Activated T-helper 2 cell treated with anti-CD3 and anti-CD28 coated beads, Interferon-gamma antibody, Interleukin-2, Interleukin-4, amounts not matched to agents 10 μg/mL and 5 μg/mL and 100 μg/mL, durations not matched to agents 14 hours and 24 hours and 36 hours (primary cell): ENCODE measurements around the gene POU2F1. TPM values are rescaled to one million over a fixed set of nuclear protein-coding genes. Genes with fewer than 3 reads are reported as not detected.

Source experiments
- DNase-seq: peaks from one replicate; pipeline ENCODE4 v3.0.0; 2021; ENCODE audit warnings: low spot score
- H3K27ac Mint-ChIP-seq: one replicate; pipeline ENCODE4 v1.8.0; 2021; ENCODE audit warnings: mixed read lengths
- H3K27me3 Mint-ChIP-seq: one replicate; pipeline ENCODE4 v1.8.0; 2021; ENCODE audit warnings: low read depth, mixed read lengths
- H3K36me3 Mint-ChIP-seq: one replicate; pipeline ENCODE4 v1.8.0; 2021; ENCODE audit warnings: low read depth, mixed read lengths
- H3K4me1 Mint-ChIP-seq: one replicate; pipeline ENCODE4 v1.8.0; 2021; ENCODE audit warnings: low read depth, mixed read lengths
- H3K4me3 Mint-ChIP-seq: one replicate; pipeline ENCODE4 v1.8.0; 2021; ENCODE audit warnings: low read depth, mild to moderate bottlenecking, moderate library complexity, mixed read lengths
- H3K9me3 Mint-ChIP-seq: one replicate; pipeline ENCODE4 v1.8.0; 2021; ENCODE audit warnings: mixed read lengths
- intact Hi-C: fragments of 100-400 bp; cut with micrococcal nuclease; formaldehyde crosslinking; loops from one replicate; pipeline ENCODE4 v1.15.1; 2023
- total RNA-seq: library from RNA; stranded (reverse); gene quantifications from 2 replicates; pipeline ENCODE4 v1.2.3, GENCODE V29; 2022

POU2F1 gene
- total RNA-seq, 1 donor from 2014 or later = 21.9 TPM

DNA sequence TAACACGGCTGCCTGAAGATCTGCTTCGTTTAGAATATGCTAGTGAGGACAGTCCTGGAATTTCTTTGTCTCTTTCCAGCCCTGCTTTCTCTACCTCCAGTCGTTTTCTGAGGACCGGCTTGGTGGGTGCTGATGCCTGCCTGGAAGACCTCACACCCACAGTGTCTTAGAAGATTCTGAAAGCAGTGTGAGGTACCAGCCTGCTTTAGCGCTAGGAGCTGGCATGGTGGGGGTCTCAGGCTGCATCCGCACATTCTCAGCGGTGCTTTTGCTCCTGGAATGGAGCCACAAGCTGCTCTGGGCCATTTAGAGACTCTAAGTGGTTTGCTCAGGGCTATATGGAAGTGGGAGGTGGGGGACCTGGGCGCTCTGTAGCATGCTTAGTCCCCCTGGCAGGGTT is 236.2 kb downstream of the POU2F1 start:
- DNase-seq = no peak
- Mint-ChIP-seq H3K9me3 (no peaks in the 10 kb centered on the region), H3K27ac (peak overlapping the region; percentile 72), H3K4me3 (no peak overlapping the region), H3K4me1 (peaks cover 44% of the 10 kb centered on the region), H3K27me3 (no peaks in the 10 kb centered on the region), H3K36me3 (peaks cover 60% of the 10 kb centered on the region)
- intact Hi-C loops = loop anchor here (1.0 to 5.0 kb wide), 4 partner anchors 10 to 170 kb away; no protein-coding TSS in a partner anchor

DNA sequence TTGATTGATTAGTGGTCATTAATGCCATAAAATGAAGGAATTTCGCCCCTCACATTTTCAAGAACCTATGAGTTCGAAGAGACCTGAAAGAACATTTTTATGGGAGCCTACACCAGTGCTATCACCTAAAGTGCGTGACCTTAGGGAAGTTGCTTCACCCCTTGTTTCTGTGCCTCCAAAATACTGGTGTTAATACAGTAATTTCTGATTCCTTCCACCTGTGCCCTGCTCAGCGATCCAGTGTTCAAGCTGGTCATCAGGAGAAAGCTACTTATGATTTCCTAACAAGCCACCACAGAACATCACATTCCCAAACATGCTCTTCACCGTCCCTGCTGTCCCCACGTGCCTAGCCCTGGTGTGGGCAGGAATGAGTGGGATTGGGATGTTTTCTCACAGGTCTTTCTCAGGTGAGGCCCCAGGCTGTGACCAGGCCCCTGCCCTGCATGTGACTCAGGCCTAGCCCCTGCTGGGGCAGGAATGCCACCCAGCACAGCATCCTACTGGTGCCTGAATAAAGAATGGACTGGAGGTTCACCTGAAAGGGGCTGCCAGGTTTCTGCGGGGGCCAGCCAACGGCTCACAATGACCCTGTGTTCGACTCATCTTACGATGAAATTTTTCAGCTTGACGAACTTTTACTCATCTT is 237.4 kb downstream of the POU2F1 start:
- Mint-ChIP-seq H3K36me3 (peaks cover 55% of the 10 kb centered on the region), H3K4me1 (peaks cover 40% of the 10 kb centered on the region), H3K4me3 (no peak overlapping the region), H3K27me3 (no peaks in the 10 kb centered on the region), H3K9me3 (no peaks in the 10 kb centered on the region), H3K27ac (no peak overlapping the region)
- intact Hi-C loops = loop anchor here (5.0 kb wide), 1 partner anchor 169 kb away; no protein-coding TSS in a partner anchor
- no peak for DNase-seq

DNA sequence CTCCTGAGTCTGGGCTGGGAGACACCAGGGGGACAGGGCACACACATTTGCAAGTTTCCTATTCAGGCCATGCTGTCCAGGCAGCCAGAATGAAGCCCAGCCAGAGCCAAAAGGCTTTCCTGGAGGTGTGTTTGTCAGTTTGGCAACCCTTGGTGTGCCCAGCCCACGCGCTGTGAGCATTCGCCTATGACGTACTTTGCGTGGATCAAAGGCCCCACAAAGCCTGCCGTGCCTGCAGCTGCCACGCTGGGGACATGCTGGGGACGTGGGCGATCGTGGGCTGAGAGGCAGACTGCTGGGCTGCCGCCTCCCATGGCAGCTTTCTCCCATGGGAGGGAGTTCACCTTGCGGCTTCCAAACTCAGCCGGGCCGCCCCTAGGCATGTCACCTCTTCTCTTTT is 240.2 kb downstream of the POU2F1 start:
- Mint-ChIP-seq H3K36me3 (peaks cover 70% of the 10 kb centered on the region), H3K4me1 (peaks cover 38% of the 10 kb centered on the region), H3K27ac (no peak overlapping the region), H3K27me3 (no peaks in the 10 kb centered on the region), H3K4me3 (no peak overlapping the region), H3K9me3 (no peaks in the 10 kb centered on the region)
- no peak for DNase-seq
- intact Hi-C loops = no loop called here

- H3K9me3 Mint-ChIP-seq = no peaks in the 10 kb centered on the region
- H3K27ac Mint-ChIP-seq = no peak overlapping the region
- no peak for DNase-seq
- H3K4me1 Mint-ChIP-seq = peaks cover 27% of the 10 kb centered on the region
- H3K4me3 Mint-ChIP-seq = no peak overlapping the region
- peaks cover 67% of the 10 kb centered on the region for H3K36me3 Mint-ChIP-seq
- H3K27me3 Mint-ChIP-seq = no peaks in the 10 kb centered on the region
- intact Hi-C loops = no loop called here
Measured at GRCh38 chr1:167462341-167462740, 241.7 kb downstream of the POU2F1 start.

- no peaks in the 10 kb centered on the region for H3K9me3 Mint-ChIP-seq
- H3K27me3 Mint-ChIP-seq = no peaks in the 10 kb centered on the region
- H3K4me1 Mint-ChIP-seq = peaks cover 23% of the 10 kb centered on the region
- no peak overlapping the region for H3K27ac Mint-ChIP-seq
- intact Hi-C loops = no loop called here
- DNase-seq = no peak
- H3K36me3 Mint-ChIP-seq = peaks cover 64% of the 10 kb centered on the region
- H3K4me3 Mint-ChIP-seq = no peak overlapping the region
Measured at GRCh38 chr1:167463080-167463479, 242.4 kb downstream of the POU2F1 start.

- peaks cover 65% of the 10 kb centered on the region for H3K36me3 Mint-ChIP-seq
- H3K4me1 Mint-ChIP-seq = peaks cover 29% of the 10 kb centered on the region
- DNase-seq = no peak
- no peaks in the 10 kb centered on the region for H3K27me3 Mint-ChIP-seq
- no peaks in the 10 kb centered on the region for H3K9me3 Mint-ChIP-seq
- no peak overlapping the region for H3K4me3 Mint-ChIP-seq
- intact Hi-C loops = no loop called here
- no peak overlapping the region for H3K27ac Mint-ChIP-seq
Measured at GRCh38 chr1:167463875-167464575, 243.3 kb downstream of the POU2F1 start.

GRCh38 chr1:167465018-167465417 is 244.3 kb downstream of the POU2F1 start:
- H3K36me3 Mint-ChIP-seq = peaks cover 68% of the 10 kb centered on the region
- no peaks in the 10 kb centered on the region for H3K27me3 Mint-ChIP-seq
- intact Hi-C loops = no loop called here
- H3K9me3 Mint-ChIP-seq = no peaks in the 10 kb centered on the region
- H3K4me1 Mint-ChIP-seq = peaks cover 34% of the 10 kb centered on the region
- no peak overlapping the region for H3K27ac Mint-ChIP-seq
- H3K4me3 Mint-ChIP-seq = no peak overlapping the region
- no peak for DNase-seq

- Mint-ChIP-seq H3K9me3 (no peaks in the 10 kb centered on the region), H3K27me3 (no peaks in the 10 kb centered on the region), H3K4me3 (no peak overlapping the region), H3K36me3 (peaks cover 65% of the 10 kb centered on the region), H3K4me1 (peaks cover 34% of the 10 kb centered on the region), H3K27ac (no peak overlapping the region)
- intact Hi-C loops = no loop called here
- no peak for DNase-seq
Measured at GRCh38 chr1:167465743-167466142, 245.1 kb downstream of the POU2F1 start.

- H3K9me3 Mint-ChIP-seq = no peaks in the 10 kb centered on the region
- no peaks in the 10 kb centered on the region for H3K27me3 Mint-ChIP-seq
- no peak overlapping the region for H3K27ac Mint-ChIP-seq
- H3K4me1 Mint-ChIP-seq = peaks cover 33% of the 10 kb centered on the region
- H3K4me3 Mint-ChIP-seq = no peak overlapping the region
- intact Hi-C loops = no loop called here
- H3K36me3 Mint-ChIP-seq = peaks cover 57% of the 10 kb centered on the region
- no peak for DNase-seq
Measured at GRCh38 chr1:167467126-167467710, 246.5 kb downstream of the POU2F1 start.

- Mint-ChIP-seq H3K9me3 (no peaks in the 10 kb centered on the region), H3K27ac (no peak overlapping the region), H3K36me3 (peaks cover 57% of the 10 kb centered on the region), H3K4me1 (peaks cover 37% of the 10 kb centered on the region), H3K4me3 (no peak overlapping the region), H3K27me3 (no peaks in the 10 kb centered on the region)
- no peak for DNase-seq
- intact Hi-C loops = no loop called here
Measured at GRCh38 chr1:167467752-167468151, 247.1 kb downstream of the POU2F1 start.

DNA sequence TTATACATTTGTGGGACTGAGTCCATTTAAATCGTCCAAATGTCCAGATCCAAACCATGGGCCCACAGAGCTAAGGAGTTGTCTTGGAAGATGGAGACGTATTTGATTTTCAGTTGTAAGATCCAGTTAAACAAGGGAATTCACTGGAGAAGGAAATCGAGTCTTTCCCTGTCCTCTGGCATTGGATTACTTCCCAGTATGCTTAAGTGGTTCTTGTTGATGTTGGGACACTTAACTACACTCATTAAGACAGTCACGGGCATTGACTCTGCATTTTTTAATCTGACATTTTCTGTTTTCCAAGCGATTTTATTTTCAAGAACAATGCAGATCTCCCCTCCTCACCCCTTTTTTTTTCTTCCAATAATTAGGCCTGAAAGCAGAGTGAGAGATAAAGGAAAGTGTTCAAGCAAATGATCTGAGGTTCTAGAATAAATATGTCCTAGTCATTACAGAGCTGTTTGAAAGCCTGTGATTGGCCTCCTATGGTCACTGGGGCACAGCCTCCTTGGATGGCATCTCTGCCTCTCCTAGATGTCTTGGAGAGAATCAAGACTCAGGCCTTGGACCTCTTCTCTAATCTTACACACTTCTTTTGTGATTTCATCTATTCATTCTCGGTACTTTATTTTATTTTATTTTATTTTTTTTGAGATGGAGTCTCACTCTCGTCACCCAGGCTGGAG is 248.7 kb downstream of the POU2F1 start:
- intact Hi-C loops = no loop called here
- DNase-seq = no peak
- Mint-ChIP-seq H3K4me1 (peaks cover 51% of the 10 kb centered on the region), H3K4me3 (no peak overlapping the region), H3K9me3 (no peaks in the 10 kb centered on the region), H3K27ac (no peak overlapping the region), H3K36me3 (peaks cover 55% of the 10 kb centered on the region), H3K27me3 (no peaks in the 10 kb centered on the region)

DNA sequence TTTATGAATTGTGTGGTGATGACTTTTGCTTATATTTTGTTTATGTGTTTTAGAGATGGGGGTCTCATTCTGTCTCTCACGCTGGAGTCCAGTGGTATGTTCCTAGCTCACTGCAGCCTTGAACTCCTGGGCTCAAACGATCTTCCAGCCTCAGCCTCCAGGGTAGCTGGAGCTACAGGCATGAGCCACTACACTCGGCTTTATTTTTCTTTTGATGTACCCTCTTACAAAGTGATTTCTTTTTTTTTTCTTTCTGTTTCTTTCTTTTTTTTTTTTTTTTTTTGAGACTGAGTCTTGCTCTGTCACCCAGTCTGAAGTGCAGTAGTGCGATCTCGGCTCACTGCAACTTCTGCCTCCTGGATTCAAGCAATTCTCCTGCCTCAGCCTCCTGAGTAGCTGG is 250.9 kb downstream of the POU2F1 start:
- Mint-ChIP-seq H3K4me3 (no peak overlapping the region), H3K36me3 (peaks cover 56% of the 10 kb centered on the region), H3K27ac (no peak overlapping the region), H3K9me3 (peaks cover 6% of the 10 kb centered on the region), H3K27me3 (no peaks in the 10 kb centered on the region), H3K4me1 (peaks cover 54% of the 10 kb centered on the region)
- no peak for DNase-seq
- intact Hi-C loops = loop anchor here (5.0 kb wide), 1 partner anchor 46 kb away; the partner anchor contains the start of gene CD247
